KMS-11 (cell line): ENCODE results near the gene BMS1.

Source experiments
- H2AFZ ChIP-seq: fragments of 200-600 bp; sonication (generic); 2 replicates; pipeline ENCODE4 v1.6.1; 2016; ENCODE audit warnings: antibody characterized with exemption, mixed run types, low read depth
- H3K27ac ChIP-seq: fragments of 200-600 bp; sonication (generic); 2 replicates; pipeline ENCODE4 v1.6.1; 2016; ENCODE audit warnings: mild to moderate bottlenecking, mixed run types
- H3K27me3 ChIP-seq: fragments of 200-600 bp; sonication (generic); 2 replicates; pipeline ENCODE4 v1.6.1; 2017; ENCODE audit warnings: mild to moderate bottlenecking, low read depth, mixed run types, moderate library complexity; ENCODE audit not compliant: insufficient read depth
- H3K36me3 ChIP-seq: fragments of 200-600 bp; sonication (generic); 2 replicates; pipeline ENCODE4 v1.6.1; 2017; ENCODE audit warnings: mild to moderate bottlenecking, mixed run types; ENCODE audit not compliant: insufficient read depth
- H3K4me1 ChIP-seq: fragments of 200-600 bp; sonication (generic); 2 replicates; pipeline ENCODE4 v1.6.1; 2016; ENCODE audit warnings: mild to moderate bottlenecking, low read depth, mixed run types; ENCODE audit not compliant: poor library complexity, severe bottlenecking
- H3K4me2 ChIP-seq: fragments of 200-600 bp; sonication (generic); 2 replicates; pipeline ENCODE4 v1.7.0; 2016; ENCODE audit warnings: mild to moderate bottlenecking, mixed run types
- H3K4me3 ChIP-seq: fragments of 200-600 bp; sonication (generic); IDR thresholded peaks from 2 replicates; pipeline ENCODE4 v1.6.1; 2017; ENCODE audit warnings: low read depth, low read length, mixed read lengths; ENCODE audit not compliant: insufficient read depth
- H3K79me2 ChIP-seq: fragments of 200-600 bp; sonication (generic); 2 replicates; pipeline ENCODE4 v1.6.1; 2016; ENCODE audit warnings: low read depth, mixed run types; ENCODE audit not compliant: insufficient read depth
- H3K9ac ChIP-seq: fragments of 200-600 bp; sonication (generic); 2 replicates; pipeline ENCODE4 v1.6.1; 2016; ENCODE audit warnings: mild to moderate bottlenecking, mixed run types
- H4K20me1 ChIP-seq: fragments of 200-600 bp; sonication (generic); 2 replicates; pipeline ENCODE4 v1.6.1; 2016; ENCODE audit warnings: mild to moderate bottlenecking, mixed run types; ENCODE audit not compliant: insufficient read depth
- CTCF ChIP-seq: fragments of 200-600 bp; sonication (generic); conservative IDR thresholded peaks from 2 replicates; pipeline ENCODE4 v1.6.1; 2017; ENCODE audit warnings: low read depth, mild to moderate bottlenecking, antibody characterized with exemption, low read length, moderate library complexity, mixed read lengths

BMS1 gene

GRCh38 chr10:42744134-42744701, 38.4 kb upstream of the BMS1 start:
- no peaks in the 10 kb centered on the region for H3K4me1 ChIP-seq
- no peak overlapping the region for H3K27ac ChIP-seq
- H4K20me1 ChIP-seq = no peaks in the 10 kb centered on the region
- H3K4me2 ChIP-seq = no peak overlapping the region
- H2AFZ ChIP-seq = no peak overlapping the region
- no peak overlapping the region for H3K4me3 ChIP-seq
- TF ChIP-seq CTCF = no peak
- H3K27me3 ChIP-seq = no peaks in the 10 kb centered on the region
- no peaks in the 10 kb centered on the region for H3K36me3 ChIP-seq
- no peaks in the 10 kb centered on the region for H3K79me2 ChIP-seq
- no peak overlapping the region for H3K9ac ChIP-seq

DNA sequence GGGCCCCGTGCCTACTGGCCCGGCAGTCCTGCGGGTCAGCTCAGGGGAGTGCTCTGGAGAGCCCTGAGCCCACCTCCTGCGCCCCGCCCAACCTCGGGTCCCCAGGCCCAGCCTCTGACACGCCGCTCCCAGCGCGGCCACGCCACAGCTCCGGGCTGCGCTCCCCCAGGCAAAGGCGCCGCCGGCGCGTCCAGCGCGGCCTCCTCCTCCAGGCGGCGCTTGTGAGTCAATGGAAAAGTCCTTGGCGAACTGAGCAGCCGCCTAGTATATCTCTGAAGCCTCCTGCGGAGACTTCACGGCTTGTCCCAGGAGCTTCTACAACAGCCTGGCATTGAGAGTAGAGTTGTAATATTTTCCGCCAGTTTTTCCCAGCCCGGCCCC, 29.5 kb upstream of the BMS1 start:
- no peaks in the 10 kb centered on the region for H3K27me3 ChIP-seq
- H2AFZ ChIP-seq = peak overlapping the region; percentile 47
- no peaks in the 10 kb centered on the region for H4K20me1 ChIP-seq
- no peaks in the 10 kb centered on the region for H3K4me1 ChIP-seq
- H3K9ac ChIP-seq = no peak overlapping the region
- no peak overlapping the region for H3K27ac ChIP-seq
- H3K4me3 ChIP-seq = no peak overlapping the region
- H3K4me2 ChIP-seq = no peak overlapping the region
- no peaks in the 10 kb centered on the region for H3K36me3 ChIP-seq
- H3K79me2 ChIP-seq = no peaks in the 10 kb centered on the region
- peak; percentile 44 for TF ChIP-seq CTCF

DNA sequence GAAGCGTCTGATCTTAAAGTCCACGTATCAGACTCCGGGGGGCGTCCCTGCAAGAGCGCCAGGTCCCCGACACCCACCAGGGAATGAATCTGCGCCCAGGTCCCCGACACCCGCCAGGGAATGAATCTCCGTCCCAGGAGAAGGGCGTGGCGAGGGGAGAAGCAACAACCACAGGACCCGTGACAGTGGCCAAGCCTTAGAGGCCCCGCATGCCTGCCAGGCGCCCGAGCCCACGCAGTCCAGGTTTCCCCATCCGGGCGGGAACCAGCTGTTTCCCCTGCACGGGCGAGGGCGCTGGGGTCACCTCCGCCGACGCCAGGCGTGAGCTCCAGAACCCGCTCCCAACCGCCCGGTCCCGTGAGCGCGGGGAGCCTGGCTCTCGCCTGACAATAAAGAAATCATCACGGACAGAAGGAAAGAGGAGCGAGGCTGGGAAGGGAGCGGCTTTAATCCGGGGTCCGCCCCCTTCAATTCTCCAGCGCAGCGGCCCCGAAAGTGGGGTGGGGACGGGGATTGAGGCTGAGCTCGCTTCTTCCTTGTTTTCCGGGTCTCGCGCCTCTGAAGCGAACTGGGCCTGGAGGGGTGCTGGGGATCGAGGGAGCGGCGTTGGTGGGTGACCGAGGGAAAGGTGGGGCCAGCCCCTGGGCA, 29.0 kb upstream of the BMS1 start:
- Histone ChIP-seq H2AFZ (peak overlapping the region; percentile 47), H3K4me1 (no peaks in the 10 kb centered on the region), H3K27ac (no peak overlapping the region), H4K20me1 (no peaks in the 10 kb centered on the region), H3K4me3 (no peak overlapping the region), H3K4me2 (peak overlapping the region; percentile 13; the same call in 1 of the 2 replicates), H3K27me3 (no peaks in the 10 kb centered on the region), H3K36me3 (no peaks in the 10 kb centered on the region), H3K79me2 (no peaks in the 10 kb centered on the region), H3K9ac (no peak overlapping the region)
- no peak; the same call in 1 of the 2 replicates for TF ChIP-seq CTCF

- Histone ChIP-seq H3K27me3 (no peaks in the 10 kb centered on the region), H4K20me1 (no peaks in the 10 kb centered on the region), H3K79me2 (no peaks in the 10 kb centered on the region), H3K4me3 (no peak overlapping the region), H3K27ac (no peak overlapping the region), H3K9ac (no peak overlapping the region), H2AFZ (peak overlapping the region; percentile 47), H3K4me1 (no peaks in the 10 kb centered on the region), H3K36me3 (no peaks in the 10 kb centered on the region), H3K4me2 (no peak overlapping the region)
- no peak for TF ChIP-seq CTCF
Observed at GRCh38 chr10:42754155-42755027, 28.2 kb upstream of the BMS1 start.
